Kidney epithelial cell (primary cell): ENCODE results near the gene IGSF21. TPM values are rescaled to one million over a fixed set of nuclear protein-coding genes. Genes with fewer than 3 reads are reported as not detected.

Source experiments
- DNase-seq: peaks from one replicate; pipeline ENCODE4 v3.0.0-alpha.2; 2010; ENCODE audit warnings: low read depth
- H3K27me3 ChIP-seq: 2 replicates; pipeline ENCODE4 v1.6.0; 2011; ENCODE audit warnings: low read length; ENCODE audit not compliant: control insufficient read depth, insufficient read depth
- H3K36me3 ChIP-seq: 2 replicates; pipeline ENCODE4 v1.5.1; 2011; ENCODE audit warnings: low read length; ENCODE audit not compliant: control insufficient read depth, insufficient read depth
- H3K4me3 ChIP-seq: 2 replicates; pipeline ENCODE4 v1.5.1; 2011; ENCODE audit warnings: low read depth, mild to moderate bottlenecking, control low read depth, low read length
- CTCF ChIP-seq: IDR thresholded peaks from 2 replicates; pipeline ENCODE4 v1.5.1; 2011; ENCODE audit warnings: mild to moderate bottlenecking, moderate library complexity, low read length, control low read depth, inconsistent platforms; ENCODE audit not compliant: insufficient read depth, poor library complexity, severe bottlenecking
- total RNA-seq: library from RNA; depleted of rRNA; stranded (reverse); fragments of >200 nt; gene quantifications from 2 replicates; pipeline ENCODE4 v1.2.3, GENCODE V29; 2015

Gene IGSF21
- total RNA-seq, 1 donor from 2014 or later = not detected

DNA sequence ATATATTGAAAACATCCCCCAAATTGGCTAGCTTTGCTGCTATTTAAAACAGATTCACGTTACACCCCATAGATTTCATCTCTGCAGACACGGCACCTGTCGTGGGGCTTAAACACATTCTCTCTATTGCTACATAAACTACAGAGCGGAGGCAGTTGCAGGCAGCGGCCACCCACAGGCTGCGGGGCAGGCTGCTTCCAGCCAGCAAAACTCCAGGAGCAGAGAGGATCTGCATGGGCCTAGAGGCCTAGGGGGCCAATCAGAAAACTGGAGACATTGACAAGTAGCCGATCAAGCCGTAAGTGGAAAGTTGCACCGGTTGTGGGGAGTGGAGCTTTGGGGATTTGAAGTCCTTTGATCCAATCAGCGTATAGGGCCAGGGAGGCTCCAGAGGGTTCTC, 244.1 kb downstream of the IGSF21 start:
- Histone ChIP-seq H3K4me3 (no peak overlapping the region), H3K36me3 (no peaks in the 10 kb centered on the region), H3K27me3 (peaks cover 9% of the 10 kb centered on the region)
- no peak for DNase-seq
- TF ChIP-seq CTCF = no peak

- no peak for DNase-seq
- no peaks in the 10 kb centered on the region for H3K36me3 ChIP-seq
- no peak for TF ChIP-seq CTCF
Measured at GRCh38 chr1:18352636-18353265, 245.2 kb downstream of the IGSF21 start.

GRCh38 chr1:18353528-18353927, 245.9 kb downstream of the IGSF21 start:
- no peak for TF ChIP-seq CTCF
- H3K36me3 ChIP-seq = no peaks in the 10 kb centered on the region
- H3K27me3 ChIP-seq = peaks cover 9% of the 10 kb centered on the region
- no peak for DNase-seq
- H3K4me3 ChIP-seq = no peak overlapping the region

More at GRCh38 chr1:18352636-18353265, 245.2 kb downstream of the IGSF21 start:
- H3K4me3 ChIP-seq = no peak overlapping the region
- peaks cover 9% of the 10 kb centered on the region for H3K27me3 ChIP-seq

DNA sequence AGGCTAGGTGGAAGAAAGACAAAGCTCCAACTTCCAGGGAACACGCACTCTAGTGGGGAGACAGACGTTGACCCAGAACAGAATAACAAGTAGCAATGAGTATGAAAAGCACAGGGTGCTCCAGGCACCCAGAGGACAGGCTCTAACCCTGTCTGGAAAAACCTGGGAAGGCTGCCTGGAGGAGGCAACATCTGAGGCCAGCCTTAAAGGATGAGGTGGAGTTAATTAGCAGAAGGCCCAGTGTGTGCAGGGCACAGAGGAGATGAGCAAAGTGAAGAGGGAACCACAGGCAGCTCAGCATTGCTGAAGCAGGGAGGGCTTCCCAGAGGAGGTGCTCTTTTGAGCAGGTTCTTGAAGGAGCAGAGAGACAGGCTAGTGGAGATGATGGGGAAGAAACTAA, 246.4 kb downstream of the IGSF21 start:
- no peak for DNase-seq
- Histone ChIP-seq H3K27me3 (peaks cover 9% of the 10 kb centered on the region), H3K4me3 (no peak overlapping the region), H3K36me3 (no peaks in the 10 kb centered on the region)
- no peak for TF ChIP-seq CTCF

DNA sequence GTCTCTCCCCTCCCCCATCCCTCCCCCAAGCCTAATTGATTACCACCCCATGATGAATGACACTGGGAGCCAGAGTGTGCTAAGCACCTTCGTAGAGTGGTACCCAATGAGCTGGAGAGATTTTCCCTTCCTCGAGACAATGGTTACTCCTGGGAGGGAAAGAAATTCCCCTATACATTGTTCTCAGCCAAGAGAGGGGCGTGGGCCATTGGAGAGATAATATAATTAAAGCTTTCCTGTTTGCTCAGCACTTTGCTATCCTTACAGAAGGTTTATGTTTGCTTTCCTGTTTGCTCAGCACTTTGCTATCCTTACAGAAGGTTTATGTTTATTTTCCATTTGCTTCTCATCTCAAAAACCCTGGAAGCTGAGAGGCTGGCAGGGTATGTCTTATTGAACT, 247.0 kb downstream of the IGSF21 start:
- no peaks in the 10 kb centered on the region for H3K36me3 ChIP-seq
- H3K4me3 ChIP-seq = no peak overlapping the region
- peaks cover 9% of the 10 kb centered on the region for H3K27me3 ChIP-seq
- no peak for DNase-seq
- no peak for TF ChIP-seq CTCF

GRCh38 chr1:18357622-18358230, 250.1 kb downstream of the IGSF21 start:
- no peak for DNase-seq
- no peak overlapping the region for H3K4me3 ChIP-seq
- TF ChIP-seq CTCF = no peak
- no peaks in the 10 kb centered on the region for H3K36me3 ChIP-seq
- peaks cover 4% of the 10 kb centered on the region for H3K27me3 ChIP-seq
